Peyer's patch (tissue), 4 donors: ENCODE data around the gene CNOT4.

Experiments used
- CTCF ChIP-seq, 6 experiments: fragments of 450-650 bp in 4 of 6; fragments of 200-600 bp in 2 of 6; sonication (generic) in 1 of 6; IDR thresholded peaks; one replicate each; pipeline ENCODE4 v1.5.1; 2017 to 2019; ENCODE audit warnings: antibody characterized with exemption in 6 of 6, mild to moderate bottlenecking in 3 of 6, moderate library complexity in 1 of 6
- POLR2A ChIP-seq, 2 donors: fragments of 450-650 bp; IDR thresholded peaks; one replicate each; pipeline ENCODE4 v1.5.1; 2017; ENCODE audit warnings: antibody characterized with exemption in 2 of 2, mild to moderate bottlenecking in 2 of 2, moderate library complexity in 2 of 2

- TF ChIP-seq CTCF (IDR thresholded peaks at IDR 0.05): no peak
- no peak for TF ChIP-seq POLR2A (IDR thresholded peaks at IDR 0.05)
Observed at GRCh38 chr7:135420786-135421185, 89.1 kb downstream of the CNOT4 start.
